Measurements from ENCODE around the gene PRPF6.

DNA sequence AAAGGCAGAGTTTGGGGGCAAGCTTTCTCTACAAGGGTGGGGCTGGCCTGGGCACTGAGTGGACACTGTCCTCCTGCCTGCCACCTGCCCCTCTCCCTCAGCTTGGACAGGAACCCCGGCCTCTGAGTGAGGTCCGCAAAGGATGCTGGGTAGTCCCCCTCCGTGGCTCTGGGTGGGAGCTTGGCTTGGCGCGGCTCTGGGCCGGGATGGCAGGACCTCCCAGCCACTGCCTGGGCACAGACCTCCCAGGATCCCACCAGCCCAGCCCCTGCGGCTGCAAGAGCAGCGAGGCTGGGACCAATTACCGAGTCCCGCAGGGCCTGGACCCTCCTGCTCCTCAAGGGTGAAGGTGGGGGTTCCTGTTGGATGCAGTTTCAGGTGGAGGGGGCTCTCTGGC is 71.4 kb downstream of the PRPF6 start:
- TF ChIP-seq EZH2 (IDR thresholded peaks at IDR 0.05; ENCODE audit: insufficient read depth, poor library complexity, severe bottlenecking) (no peak), EZH2phosphoT487 (IDR thresholded peaks at IDR 0.05; ENCODE audit: insufficient read depth, low read depth) (no peak)
